T-helper 2 cell treated with Interferon-gamma antibody and Interleukin-4, amounts not matched to agents 100 ng/mL and 5 ng/mL, for 36 hours (primary cell): ENCODE results near the gene CCDC85A. TPM values are rescaled to one million over a fixed set of nuclear protein-coding genes. Genes with fewer than 3 reads are reported as not detected.

Experiments
- intact Hi-C: fragments of 100-400 bp; cut with micrococcal nuclease; formaldehyde crosslinking; loops from one replicate; pipeline ENCODE4 v1.15.1; 2023
- total RNA-seq: library from RNA; stranded (reverse); gene quantifications from 2 replicates; pipeline ENCODE4 v1.2.3, GENCODE V29; 2022

CCDC85A gene
- total RNA-seq, 1 donor from 2014 or later, result not detected

DNA sequence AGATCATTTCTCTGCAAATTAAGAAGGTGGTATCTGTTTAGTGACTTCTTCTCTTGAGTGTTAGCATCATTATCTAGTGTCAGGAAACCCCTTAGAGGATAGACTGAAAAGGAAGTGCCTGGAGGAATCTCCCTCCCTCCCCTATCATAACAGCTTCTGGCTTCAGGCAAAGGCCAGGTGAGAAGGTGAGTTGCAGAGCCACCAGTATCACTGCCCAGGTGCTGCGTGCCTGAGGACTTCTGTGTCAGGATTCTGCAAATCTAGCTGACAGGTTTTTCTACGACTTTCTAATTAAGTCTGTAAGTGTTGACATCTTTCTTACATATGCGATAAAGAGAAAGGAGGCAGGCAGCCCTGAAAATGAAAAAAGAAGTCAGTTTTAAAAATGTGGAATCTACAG lies 111.9 kb downstream of the CCDC85A start:
- intact Hi-C loops, result no loop called here

DNA sequence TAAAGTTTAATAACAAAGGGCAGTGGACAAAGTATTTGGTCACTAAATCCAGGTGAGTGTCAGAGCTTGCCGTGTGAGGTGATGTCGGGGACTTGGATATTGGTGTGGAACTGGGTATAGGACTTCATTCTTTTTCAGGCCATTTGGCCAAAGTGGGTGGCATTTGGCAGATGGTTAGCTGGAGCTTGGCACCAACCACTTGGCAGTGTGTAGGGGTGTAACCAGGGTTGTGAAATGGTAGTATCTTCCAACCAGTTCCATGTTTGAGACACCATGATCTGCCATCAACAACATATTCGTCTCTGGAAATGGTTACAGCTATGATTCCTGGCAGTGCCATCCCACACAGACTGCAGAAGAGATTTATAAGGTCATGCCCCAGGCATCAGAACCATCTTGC lies 113.9 kb downstream of the CCDC85A start:
- intact Hi-C loops, result no loop called here

DNA sequence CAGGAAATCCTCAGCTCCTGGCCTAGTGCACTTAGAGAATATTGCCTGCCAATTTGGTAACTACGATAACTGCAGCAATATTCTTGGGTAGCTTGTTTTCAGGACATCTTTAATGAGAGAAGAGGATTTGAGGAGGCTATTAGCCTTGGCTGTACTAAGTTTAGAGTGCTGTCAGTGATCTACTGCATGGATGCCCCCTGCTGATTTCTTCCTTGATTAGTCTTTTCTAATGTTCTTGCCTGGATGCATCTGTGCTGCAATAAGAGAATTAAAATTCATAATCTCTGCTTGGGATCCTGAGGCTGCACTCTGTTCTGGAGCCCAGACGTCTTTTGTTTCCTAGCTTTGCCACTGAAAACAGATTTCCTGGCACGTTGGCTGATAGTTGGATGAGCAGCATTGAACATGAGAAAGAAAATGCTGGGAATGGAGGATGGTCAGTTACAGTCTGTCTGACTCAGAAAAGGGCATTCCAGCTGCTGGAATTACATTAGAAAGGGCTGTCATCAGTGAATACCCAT lies 115.4 kb downstream of the CCDC85A start:
- intact Hi-C loops, result no loop called here

GRCh38 chr2:56309626-56310170 lies 125.9 kb downstream of the CCDC85A start:
- intact Hi-C loops, result no loop called here

- intact Hi-C loops, result no loop called here
Observed at GRCh38 chr2:56313500-56313921, 129.7 kb downstream of the CCDC85A start.

DNA sequence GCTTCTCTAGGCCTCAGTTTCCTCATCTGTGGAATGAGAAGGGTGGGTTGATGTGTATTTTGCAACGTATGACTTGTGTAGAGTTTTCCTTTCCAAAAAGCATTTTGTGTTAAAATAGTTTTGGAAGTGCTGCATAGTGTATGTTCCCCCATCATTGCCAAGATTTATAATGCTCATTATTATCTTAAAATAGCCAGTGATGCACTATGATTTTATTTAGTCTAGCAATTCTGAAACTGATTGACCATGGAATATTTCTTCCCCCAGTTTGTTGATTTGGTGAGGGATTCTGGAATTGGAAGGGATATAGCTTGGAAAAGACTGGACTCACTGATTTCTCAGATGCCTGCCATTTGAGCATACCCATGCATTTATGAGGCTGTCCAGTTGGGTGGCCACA lies 130.6 kb downstream of the CCDC85A start:
- intact Hi-C loops, result no loop called here

- intact Hi-C loops, result no loop called here
Observed at GRCh38 chr2:56314796-56315195, 131.0 kb downstream of the CCDC85A start.

DNA sequence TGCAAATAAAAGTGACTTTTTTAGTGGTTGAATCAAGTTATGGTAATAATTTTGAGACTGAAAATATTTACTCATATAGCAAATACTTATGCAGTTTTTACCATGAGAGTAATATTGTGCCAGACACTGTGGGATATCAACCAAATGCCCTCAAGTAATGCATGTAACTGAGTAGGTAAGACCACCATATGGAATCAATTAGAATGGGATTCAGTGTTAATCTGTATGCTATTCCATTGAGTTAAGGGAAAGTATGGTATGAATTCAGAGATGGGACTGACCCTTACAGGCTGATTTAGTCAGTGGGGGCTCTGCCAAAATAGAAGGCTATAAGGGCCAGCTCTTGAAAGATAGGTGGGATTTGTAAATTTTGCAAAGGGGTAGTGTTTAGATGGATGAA lies 131.6 kb downstream of the CCDC85A start:
- intact Hi-C loops, result no loop called here

- intact Hi-C loops, result no loop called here
Observed at GRCh38 chr2:56316011-56316410, 132.2 kb downstream of the CCDC85A start.

DNA sequence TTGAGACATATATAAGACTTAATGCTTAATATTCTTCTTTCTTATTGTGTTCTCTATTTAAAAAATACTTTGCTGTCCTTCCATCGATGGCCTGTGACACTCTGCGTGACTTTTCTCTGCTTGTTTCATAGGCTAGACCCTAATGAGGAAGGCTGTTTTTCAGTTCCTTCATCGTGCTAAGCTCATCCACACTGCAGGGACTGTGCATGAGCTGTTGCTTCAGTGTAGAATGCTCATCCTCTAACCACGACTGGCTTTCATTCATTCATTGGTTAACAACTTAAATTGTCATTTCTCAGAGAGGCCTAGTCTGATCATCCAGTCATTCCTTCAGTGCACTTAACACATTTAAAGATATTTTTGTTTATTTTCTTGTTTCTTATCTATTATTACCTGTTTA lies 134.4 kb downstream of the CCDC85A start:
- intact Hi-C loops, result no loop called here

DNA sequence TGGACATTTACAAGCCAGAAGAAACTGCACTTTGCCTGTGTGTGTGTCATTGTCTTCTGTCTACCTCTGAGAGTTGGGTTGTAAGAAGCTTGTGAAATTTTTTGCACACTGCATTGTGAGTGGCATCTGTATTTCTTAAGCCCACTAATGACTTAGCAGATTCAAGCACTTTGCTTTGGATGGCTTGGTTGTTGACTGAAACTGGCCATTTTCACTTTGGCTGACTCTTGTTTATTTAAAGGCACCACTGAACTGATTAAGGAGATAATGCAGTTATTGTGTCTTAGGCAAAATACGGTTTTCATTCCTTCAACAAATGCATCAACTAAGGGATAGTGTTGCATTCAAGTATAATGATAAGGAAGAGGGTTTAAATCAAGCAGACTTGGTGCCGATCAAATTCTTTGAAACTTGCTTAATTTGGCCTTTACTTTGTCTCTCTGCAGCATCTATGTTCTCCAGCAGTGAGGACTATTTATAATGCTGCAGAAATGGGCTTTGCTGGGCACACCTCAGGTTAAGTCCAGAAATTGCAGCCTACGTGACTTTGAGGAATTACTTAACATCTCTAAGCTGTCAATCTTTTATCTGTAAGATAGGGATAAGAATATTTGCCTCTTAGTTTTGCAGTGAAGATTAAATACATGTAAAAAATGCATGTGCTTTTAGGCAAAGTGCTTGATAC lies 142.0 kb downstream of the CCDC85A start:
- intact Hi-C loops, result no loop called here

DNA sequence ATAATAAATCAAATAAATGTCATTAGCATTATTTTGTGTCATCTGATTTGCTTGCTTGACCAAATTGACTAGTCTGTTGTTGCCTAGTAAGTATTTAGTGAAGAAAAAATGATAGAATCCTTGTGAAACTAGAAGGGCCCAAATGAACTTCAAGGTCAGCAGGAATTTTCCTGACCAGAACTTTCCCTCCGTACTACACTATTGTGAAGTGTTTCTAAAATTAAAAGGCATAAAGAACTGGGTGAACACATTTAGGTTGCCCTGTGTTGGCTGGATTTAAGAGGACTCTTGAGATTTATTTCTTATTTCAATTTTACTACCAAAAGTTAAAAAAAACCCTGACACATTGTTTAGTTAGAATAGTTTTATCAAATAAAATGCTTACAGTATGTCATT lies 142.6 kb downstream of the CCDC85A start:
- intact Hi-C loops, result no loop called here

DNA sequence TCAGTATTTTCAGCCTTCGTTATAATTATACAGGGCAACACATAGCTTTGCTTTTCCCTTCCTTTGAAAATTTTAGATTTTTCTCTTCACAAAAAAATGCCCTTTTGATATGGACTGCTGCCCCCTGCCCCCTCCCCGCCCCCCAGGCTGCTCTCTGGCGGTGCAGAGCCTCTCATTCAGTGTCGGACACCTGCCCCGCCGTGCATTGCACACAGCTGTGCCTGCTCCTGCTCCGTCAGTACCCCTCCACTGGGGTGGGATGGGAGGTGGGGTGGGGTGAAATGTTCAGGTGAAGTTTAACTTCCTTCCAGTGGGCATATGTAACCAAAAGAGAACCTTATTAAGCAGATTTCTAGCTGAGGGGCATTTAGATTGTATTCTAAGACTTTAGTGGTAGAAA lies 148.0 kb downstream of the CCDC85A start:
- intact Hi-C loops, result no loop called here

DNA sequence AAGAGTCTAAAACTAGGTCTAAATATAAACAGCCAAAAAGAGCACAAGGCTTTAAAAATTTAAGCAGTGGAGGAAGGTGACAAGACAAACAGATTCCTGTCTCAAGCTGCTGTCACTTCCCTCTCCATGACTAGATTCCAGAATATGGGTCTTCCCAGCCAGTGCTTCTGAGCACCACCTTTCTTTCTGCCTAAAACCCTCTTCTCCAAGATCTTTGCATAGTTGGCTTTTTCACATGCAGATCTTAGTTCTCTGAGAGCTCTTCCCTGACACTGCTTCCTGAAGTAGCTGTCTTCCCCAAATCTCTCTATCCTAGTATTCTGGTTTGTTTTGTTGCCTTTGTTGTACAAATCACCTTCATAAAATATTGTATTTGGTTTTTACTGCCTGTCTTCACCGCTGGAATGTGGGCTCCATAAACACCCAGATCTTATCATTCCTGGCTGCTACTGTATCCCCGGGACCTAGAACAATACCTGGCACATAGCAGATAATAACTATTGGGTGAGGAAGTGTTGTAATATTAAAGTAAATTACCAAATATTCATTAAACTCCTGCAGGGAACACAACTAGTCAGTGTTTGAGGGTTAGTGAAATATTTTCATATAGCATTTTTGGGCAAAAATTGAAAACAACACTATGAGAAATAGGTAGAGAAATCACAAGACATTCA lies 150.2 kb downstream of the CCDC85A start:
- intact Hi-C loops, result no loop called here

DNA sequence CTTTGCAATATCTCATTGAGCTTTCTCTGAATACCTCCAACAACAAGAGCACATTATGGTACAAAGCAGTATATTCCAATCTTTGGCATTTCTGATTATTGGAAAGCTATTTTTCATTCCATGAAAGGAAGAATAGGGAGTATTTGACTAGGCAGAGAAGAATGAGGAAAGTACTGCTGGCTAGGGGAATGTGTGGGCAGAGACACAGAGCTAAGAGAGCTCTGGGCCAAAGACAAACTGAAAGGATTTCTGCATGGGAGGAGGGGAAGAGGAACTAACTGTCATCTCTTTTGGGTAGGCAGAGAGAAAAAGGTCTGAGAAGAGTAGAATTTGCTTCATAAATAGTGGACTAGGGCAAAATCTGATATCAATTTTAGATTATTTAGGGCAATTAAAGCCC lies 150.8 kb downstream of the CCDC85A start:
- intact Hi-C loops, result no loop called here

DNA sequence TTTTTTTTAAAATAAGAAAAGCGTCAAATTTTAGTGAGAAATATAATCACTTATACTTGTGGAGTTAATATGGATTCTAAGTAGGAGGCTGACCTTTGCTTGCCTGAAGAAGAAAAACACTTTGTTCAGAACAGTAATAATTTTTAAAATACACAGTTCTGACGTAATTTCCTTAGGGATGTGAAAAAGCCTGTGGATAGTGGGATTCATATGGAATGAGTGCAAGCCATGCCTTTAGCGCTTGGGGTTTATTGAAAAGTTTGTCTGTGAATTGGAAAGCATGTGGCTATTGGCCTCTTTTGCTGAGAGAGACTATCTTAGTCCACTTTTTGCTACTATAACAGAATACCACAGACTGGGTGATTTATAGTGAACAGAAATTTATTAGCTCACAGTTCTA lies 151.3 kb downstream of the CCDC85A start:
- intact Hi-C loops, result no loop called here

DNA sequence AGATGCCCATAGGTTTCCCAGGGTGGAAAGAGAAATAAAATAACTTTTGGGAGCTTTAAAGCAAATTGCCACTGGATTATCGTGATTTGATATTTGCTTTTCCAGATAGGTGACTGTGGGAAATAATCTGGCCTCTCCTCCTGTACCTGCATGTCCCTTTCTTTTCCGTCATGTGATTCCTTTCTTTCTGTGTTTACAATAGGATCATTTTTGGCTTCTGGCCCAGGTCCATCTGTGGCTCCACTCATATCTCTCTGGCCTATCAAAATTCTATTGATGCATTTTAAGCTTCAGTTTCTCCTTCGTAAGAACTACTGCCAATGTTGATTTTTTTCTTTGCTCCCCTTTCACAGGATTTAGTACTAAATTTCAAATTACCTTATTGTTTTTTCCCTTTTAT lies 153.6 kb downstream of the CCDC85A start:
- intact Hi-C loops, result no loop called here

DNA sequence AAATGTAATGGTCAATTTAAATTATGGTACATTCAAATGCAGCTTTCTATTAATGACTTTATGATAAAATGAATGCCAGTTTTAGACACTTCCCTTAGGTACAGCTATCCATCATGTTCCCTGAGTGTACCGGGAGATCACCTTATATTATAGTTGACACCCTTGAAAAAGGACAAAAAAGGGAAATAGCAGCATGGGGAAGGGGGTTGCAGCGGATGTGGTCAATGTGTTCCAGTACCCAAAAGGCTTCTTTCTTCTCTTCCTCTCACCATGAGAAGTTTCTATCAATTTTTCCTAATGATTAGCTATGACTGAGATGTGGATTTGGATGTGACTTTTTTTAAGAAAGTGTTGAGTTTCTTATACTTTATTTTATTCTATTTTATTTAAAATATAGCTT lies 154.4 kb downstream of the CCDC85A start:
- intact Hi-C loops, result no loop called here

- intact Hi-C loops, result no loop called here
Observed at GRCh38 chr2:56344771-56345170, 161.0 kb downstream of the CCDC85A start.

DNA sequence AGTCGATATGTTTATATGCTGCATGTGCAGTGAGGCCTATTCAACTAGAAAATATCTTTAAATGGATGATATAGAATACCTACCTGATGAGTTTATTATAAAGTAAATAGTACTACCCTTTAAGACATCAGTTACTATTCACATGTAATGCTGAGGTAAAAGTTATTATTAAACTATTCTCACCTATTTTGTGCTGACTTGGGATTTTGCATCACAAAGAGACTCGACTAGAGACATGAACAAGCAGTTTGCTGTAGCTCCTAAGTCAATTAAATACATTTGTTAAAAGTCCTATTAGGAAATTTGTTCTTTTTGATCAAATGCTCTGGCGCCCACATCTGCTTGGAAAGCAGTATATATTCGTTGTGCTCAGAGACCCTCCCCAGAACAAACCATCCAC lies 164.1 kb downstream of the CCDC85A start:
- intact Hi-C loops, result no loop called here

- intact Hi-C loops, result no loop called here
Observed at GRCh38 chr2:56348392-56349210, 164.8 kb downstream of the CCDC85A start.
